HCT116 (cell line): ENCODE data around the gene MAGOH.
"Not testable (repeated sequence)": the region's sequence is repeated elsewhere in the genome, so short reads cannot be mapped to it uniquely, and the experiment has no call there.

Experiments
- ATF3 ChIP-seq: IDR thresholded peaks from 2 replicates; pipeline ENCODE4 v1.6.1; 2012
- CTCF ChIP-seq, 3 experiments: fragments of 200-600 bp in 1 of 3; sonication (generic) in 1 of 3; IDR thresholded peaks in 2 of 3; conservative IDR thresholded peaks in 1 of 3; 2 replicates each; pipeline ENCODE4 v1.5.1; 2012 to 2017; ENCODE audit warnings: low read depth in 2 of 3, low read length in 2 of 3, antibody characterized with exemption in 1 of 3, borderline replicate concordance in 1 of 3, control low read depth in 1 of 3, mild to moderate bottlenecking in 1 of 3, mixed read lengths in 1 of 3, mixed run types in 1 of 3, moderate library complexity in 1 of 3; ENCODE audit not compliant: insufficient read depth in 1 of 3
- EZH2 ChIP-seq: fragments of 200-600 bp; sonication (generic); IDR thresholded peaks from 2 replicates; pipeline ENCODE4 v1.6.1; 2017; ENCODE audit warnings: antibody characterized with exemption, mixed run types
- JUND ChIP-seq: IDR thresholded peaks from 2 replicates; pipeline ENCODE4 v1.6.1; 2012
- MAX ChIP-seq: IDR thresholded peaks from 2 replicates; pipeline ENCODE4 v1.6.1; 2012
- POLR2AphosphoS5 ChIP-seq: IDR thresholded peaks from 2 replicates; pipeline ENCODE4 v1.6.1; 2011; ENCODE audit warnings: mild to moderate bottlenecking, low read depth, low read length, moderate library complexity
- REST ChIP-seq: IDR thresholded peaks from 2 replicates; pipeline ENCODE4 v1.6.1; 2012; ENCODE audit warnings: low read depth

GRCh38 chr1:53205496-53205895 lies 32.8 kb downstream of the MAGOH start:
- TF ChIP-seq EZH2; REST; CTCF (IDR thresholded peaks at IDR 0.05 in 2 of 3, conservative IDR thresholded peaks at IDR 0.05 in 1 of 3; ENCODE audit: borderline replicate concordance in 1 of 3, insufficient read depth in 1 of 3, low read depth in 2 of 3, low read length in 2 of 3); JUND; POLR2AphosphoS5; MAX; ATF3: not testable (repeated sequence)
